SK-MEL-5 (cell line): ENCODE measurements around the gene GPR31. TPM values are rescaled to one million over a fixed set of nuclear protein-coding genes. Genes with fewer than 3 reads are reported as not detected.

Source experiments
- DNase-seq: peaks from one replicate; pipeline ENCODE4 v3.0.0-alpha.2; 2016; ENCODE audit warnings: low read depth, low spot score
- in situ Hi-C: cut with HindIII; loops from 2 replicates; pipeline ENCODE4 v1.10.0; 2016; ENCODE audit warnings: low sequenced_read_pairs, high pct_unique_total_duplicates, low pct_unique_long_range_greater_than_20kb
- total RNA-seq: library from RNA; depleted of rRNA; stranded (reverse); fragments of >200 nt; shearing (Covaris generic); gene quantifications from 2 replicates; pipeline ENCODE4 v1.2.3, GENCODE V29; 2014

Gene GPR31
- total RNA-seq, 1 experiment from 2014 or later = not detected

- no peak for DNase-seq
- in situ Hi-C loops = no loop called here
These were observed 29.8 kb downstream of the GPR31 start for GRCh38 chr6:167127785-167128531.

- DNase-seq = no peak
- in situ Hi-C loops = no loop called here
These were observed 31.9 kb downstream of the GPR31 start for GRCh38 chr6:167125855-167126349.

DNA sequence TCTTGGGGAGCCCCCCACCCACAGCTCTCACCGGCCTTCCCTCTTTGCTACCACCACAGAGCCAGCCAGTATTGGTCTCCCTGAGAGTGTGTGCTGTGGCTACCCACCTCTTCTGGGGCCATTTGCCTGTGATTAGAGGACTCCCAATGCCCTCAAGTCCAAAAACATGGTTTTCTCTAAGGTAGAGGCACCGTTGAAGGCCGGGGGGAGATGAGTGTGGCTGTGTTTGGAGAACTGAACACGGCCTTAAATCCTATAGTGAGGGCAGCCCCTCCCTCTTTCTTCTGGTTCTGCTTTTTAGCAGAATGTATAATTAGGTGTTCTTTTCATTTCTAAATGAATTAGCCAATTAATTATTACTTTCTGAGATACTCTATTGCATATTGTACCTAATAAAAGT lies 32.4 kb downstream of the GPR31 start:
- DNase-seq = no peak
- in situ Hi-C loops = no loop called here

- in situ Hi-C loops = no loop called here
- DNase-seq = no peak
These were observed 33.0 kb downstream of the GPR31 start for GRCh38 chr6:167124753-167125152.

GRCh38 chr6:167122827-167123657 lies 34.7 kb downstream of the GPR31 start, which contains the start of gene CCR6:
TSS of gene CCR6 (plus strand) at chr6:167123096. CDS start at chr6:167136135, 13,039 bp downstream.
- DNase-seq = no peak
- in situ Hi-C loops = no loop called here

GRCh38 chr6:167122041-167122826 lies 35.5 kb downstream of the GPR31 start:
- no peak for DNase-seq
- in situ Hi-C loops = no loop called here

DNA sequence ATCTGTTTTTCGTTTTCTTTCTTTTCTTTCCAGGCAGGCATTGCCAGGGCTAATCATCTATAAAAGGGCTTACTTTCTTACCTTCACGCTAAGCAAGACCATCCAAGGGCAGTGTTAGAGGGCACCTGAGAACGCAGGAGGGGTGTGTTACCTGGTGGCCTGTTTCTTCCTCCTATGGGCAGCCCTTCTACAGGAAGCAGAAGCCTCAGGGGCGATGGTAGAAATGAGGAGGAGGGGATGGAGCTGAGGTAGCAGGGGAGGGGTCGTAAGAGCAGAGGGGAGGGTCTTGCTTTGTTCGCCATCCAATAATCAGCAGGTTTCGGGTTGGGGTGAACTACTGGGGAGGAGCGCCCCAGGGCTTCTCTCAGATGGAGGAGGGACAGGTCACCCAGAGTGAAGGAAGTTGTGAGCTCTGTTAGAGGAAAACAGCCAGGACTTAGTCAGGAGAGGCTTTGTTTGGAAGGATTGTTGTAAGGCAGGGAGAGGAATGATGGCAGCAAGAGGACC lies 36.4 kb downstream of the GPR31 start:
- in situ Hi-C loops = no loop called here
- DNase-seq = no peak

GRCh38 chr6:167120583-167120903 lies 37.2 kb downstream of the GPR31 start:
- in situ Hi-C loops = no loop called here
- no peak for DNase-seq

GRCh38 chr6:167119670-167120582 lies 37.9 kb downstream of the GPR31 start:
- in situ Hi-C loops = no loop called here
- no peak for DNase-seq

GRCh38 chr6:167118839-167119238 lies 38.9 kb downstream of the GPR31 start:
- in situ Hi-C loops = no loop called here
- no peak for DNase-seq

- in situ Hi-C loops = no loop called here
- no peak for DNase-seq
These were observed 39.8 kb downstream of the GPR31 start for GRCh38 chr6:167118006-167118405.

DNA sequence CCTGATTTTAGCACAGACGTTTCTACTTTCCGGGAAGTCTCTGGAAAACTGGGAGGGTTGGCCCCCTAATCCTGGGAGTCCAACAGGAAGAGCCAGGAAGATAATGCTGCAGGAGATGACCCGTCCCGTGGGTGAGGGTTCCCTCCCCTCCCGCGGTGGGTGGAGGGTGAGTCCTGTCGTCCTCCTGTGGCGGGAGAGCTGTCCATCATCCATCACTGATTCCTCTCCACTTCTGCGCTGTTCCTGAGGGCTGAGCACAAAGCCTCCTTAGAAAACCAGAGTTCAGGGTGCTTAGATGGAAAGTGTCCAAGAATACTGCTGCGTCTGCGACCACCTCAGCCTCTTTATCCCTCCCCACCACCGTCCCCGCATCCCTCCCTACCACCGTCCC lies 40.9 kb downstream of the GPR31 start:
- DNase-seq = no peak
- in situ Hi-C loops = no loop called here

DNA sequence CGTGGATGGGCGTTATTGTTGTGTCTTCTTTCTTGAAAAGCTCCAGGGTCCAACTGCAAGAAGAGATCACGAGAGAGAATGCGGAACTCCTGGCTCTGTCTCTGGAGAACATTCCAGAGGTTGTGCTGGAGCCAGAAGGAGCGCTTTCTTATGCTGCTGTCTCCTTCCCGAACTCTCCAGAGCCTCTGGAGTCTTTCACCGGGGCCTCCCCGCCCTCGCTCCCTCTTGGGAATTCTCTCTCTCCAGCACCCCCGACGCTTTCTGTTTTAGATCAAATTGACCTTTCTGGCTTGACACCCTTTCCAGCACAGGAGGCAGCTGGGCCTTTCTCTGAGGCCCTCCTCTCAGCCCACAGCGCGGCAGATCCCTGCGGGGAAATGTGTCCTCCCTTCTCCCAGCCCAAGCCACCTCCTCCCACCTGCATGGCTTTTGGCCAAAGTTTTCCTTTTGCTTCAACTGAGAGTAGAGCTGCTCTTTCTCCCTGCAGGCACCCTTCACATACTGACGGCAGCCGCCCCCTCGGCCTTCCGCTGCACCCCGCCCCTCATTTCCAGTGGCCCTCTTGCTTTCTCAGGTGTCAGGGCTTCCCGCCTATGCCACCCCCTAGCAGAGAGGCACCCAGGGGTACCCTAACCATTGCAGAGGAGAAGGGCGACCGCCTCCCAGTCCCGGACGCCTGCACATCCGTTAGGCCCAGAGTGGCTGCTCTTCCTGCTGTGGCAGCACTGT lies 41.5 kb downstream of the GPR31 start:
- in situ Hi-C loops = no loop called here
- DNase-seq = no peak

DNA sequence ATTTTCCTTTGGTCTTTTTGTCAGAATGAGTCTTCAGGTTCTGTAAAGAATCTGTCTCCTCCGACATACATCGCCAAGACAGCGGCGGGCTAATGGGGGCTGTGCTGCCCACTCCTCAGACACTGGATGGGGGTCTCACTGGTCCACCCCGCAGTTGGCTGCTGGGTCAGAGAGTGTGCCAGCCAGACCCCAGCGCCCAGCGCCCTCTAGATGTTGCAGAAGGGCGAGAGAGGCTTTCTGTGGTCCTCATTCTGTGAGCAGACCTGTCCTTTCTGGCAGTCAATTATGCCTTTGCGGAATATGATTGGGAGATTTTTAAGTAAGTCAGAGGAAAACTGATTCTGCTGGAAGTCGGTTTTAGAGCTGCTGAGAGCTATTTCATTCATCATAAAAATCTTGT lies 42.7 kb downstream of the GPR31 start:
- DNase-seq = no peak
- in situ Hi-C loops = no loop called here

DNA sequence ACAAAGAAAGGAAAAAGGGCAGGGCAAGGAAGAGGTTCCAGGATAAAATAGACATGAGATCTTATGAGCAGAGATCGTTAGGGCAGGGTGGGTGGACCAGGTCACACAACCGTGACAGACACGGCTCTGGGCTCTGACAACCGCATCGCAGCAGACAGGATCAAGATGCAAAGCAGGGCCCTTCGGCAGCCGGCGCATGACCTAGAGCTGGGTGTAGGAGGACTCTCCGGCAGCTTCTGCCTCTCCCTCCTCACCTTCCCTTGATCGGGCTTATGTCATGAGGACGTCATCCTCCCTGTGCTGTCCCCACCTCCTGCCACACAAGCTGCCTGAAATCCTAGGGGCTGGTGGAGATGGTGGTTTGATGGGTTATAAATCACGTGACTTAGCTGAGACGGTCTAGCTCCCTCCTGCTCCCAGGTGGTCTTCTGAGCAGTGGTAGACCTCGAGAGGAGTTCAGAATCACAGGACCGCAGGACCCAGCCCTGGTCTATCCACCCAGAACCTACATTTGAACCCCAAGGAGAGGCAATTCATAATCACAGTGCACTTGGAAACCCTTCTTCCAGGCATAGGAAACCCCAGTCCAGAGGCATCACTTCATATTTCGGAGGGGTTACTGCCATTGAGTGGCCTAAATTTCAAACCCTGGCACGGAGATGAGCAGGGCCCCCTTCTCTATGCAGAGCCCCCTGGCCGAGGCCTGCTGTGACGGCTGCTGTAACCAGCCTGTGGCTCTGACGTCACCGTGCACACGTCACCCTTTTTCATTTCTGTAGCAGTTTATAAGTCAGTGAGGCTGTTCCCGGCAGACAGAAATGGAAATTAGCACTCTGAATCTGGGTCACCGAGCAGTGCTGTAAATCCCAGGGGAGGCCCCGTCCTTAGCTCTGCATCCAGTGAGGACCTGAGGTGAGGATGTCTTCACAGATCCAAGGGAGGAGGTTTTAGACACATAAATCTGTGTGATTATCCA lies 43.6 kb downstream of the GPR31 start:
- no peak for DNase-seq
- in situ Hi-C loops = no loop called here
